GM12875 (cell line): ENCODE measurements around the gene GPR45.

Source experiments
- H3K4me3 ChIP-seq: one replicate; pipeline ENCODE4 v1.5.1; 2011; ENCODE audit warnings: low read depth, low read length, control low read depth
- CTCF ChIP-seq: IDR thresholded peaks from 2 replicates; pipeline ENCODE4 v1.5.1; 2011; ENCODE audit warnings: low read depth, mild to moderate bottlenecking, control low read depth, inconsistent platforms, low read length, moderate library complexity, borderline replicate concordance; ENCODE audit not compliant: insufficient read depth

Gene GPR45

DNA sequence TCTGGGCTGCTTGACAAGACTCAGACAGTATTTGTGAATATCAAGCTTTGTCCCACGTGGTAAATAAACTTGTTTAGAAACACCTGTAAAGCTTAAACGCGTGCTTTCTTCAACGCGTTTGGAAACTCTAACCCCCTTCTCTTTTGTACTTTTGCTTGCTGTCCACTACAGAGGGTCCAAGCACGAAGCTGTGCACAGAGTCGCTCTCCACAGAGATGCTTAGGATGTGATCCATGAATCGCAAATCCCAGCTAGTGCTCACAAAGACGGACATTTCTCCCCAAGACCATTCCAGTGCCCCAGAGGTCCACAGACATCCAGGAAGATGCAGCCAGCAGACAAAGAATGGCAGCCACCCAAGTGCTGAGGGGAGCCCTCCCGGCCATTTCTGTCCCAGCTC, at the start of gene GPR45:
TSS of gene GPR45 (plus strand) at position 301 of the 400 bp plus-strand sequence. CDS start 116 bp downstream, outside the sequence.
- no peak within 1 kb of the TSS for H3K4me3 ChIP-seq
- TF ChIP-seq CTCF, result no peak

GRCh38 chr2:105194022-105194675, 47.4 kb upstream of the GPR45 start:
- no peak overlapping the region for H3K4me3 ChIP-seq
- TF ChIP-seq CTCF, result no peak

DNA sequence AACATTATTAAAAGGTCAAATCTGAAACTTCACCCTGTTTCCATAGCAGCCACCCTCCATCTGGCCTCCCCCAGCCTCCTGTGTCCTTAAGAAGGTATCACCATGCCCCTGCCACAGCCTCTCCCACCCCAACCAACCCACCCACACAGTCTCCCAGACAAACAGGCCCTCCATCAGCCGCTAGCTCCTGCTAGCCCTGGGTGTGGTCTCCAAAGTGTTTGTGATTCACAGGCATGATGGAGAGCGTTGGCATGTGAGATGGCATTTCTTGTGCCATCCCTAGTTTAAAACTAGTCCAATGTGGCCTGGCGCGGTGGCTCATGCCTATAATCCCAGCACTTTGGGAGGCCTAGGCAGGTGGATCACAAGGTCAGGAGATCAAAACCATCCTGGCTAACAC, 44.9 kb upstream of the GPR45 start:
- no peak overlapping the region for H3K4me3 ChIP-seq
- no peak for TF ChIP-seq CTCF

- no peak overlapping the region for H3K4me3 ChIP-seq
- no peak for TF ChIP-seq CTCF
Observed at GRCh38 chr2:105215586-105216192, 25.9 kb upstream of the GPR45 start.

DNA sequence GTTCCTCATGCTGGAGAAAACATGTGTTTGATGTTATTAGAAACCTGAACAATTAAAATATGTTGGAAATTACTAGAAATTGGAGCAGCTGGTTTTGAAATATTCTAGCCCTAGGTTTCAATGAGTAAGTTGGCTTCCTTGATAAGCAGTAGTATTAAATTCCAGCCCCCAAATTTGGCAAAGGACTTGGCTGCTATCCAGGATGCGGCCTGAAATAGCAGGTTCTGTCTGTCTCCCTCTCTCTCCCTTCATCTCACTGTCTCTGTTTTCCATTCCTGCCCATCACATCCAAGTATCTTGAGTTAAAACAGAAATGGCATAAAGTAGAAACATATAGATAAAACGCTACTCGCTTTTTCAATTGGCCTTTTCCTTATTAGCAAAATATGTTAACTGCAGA, 20.9 kb upstream of the GPR45 start:
- no peak for TF ChIP-seq CTCF
- no peak overlapping the region for H3K4me3 ChIP-seq

GRCh38 chr2:105224444-105224843, 17.1 kb upstream of the GPR45 start:
- no peak overlapping the region for H3K4me3 ChIP-seq
- no peak for TF ChIP-seq CTCF

DNA sequence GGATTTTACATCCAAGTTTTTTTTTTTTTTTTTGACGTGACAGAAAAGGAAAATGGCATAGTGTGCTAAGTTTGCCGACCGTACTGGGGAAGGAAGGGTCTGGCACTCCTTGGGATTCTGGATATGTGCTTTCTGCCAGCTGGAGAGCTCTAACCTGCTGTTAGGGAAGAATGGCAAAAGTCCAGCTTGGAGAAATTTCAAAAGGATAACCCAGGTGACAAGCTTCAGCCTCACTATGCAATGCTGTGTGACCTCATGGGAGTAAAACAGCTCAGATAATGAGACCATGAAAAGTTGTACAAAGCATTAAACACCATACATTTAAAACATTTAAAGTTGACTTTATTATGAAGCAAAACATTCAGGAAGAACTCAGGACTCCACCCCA, 10.3 kb upstream of the GPR45 start:
- TF ChIP-seq CTCF, result no peak
- no peak overlapping the region for H3K4me3 ChIP-seq
